Testis (tissue), 3 donors: Measurements from ENCODE around the gene TXNRD2. TPM values are rescaled to one million over a fixed set of nuclear protein-coding genes. Genes with fewer than 3 reads are reported as not detected.

Source experiments
- DNase-seq: peaks from one replicate; pipeline ENCODE4 v3.0.0-alpha.2; 2019
- H3K27ac ChIP-seq, 2 donors: fragments of 200-600 bp; sonication (generic); one replicate each; pipeline ENCODE4 v1.5.1; 2019
- H3K27me3 ChIP-seq: fragments of 200-600 bp; sonication (generic); one replicate; pipeline ENCODE4 v1.5.1; 2019
- H3K36me3 ChIP-seq: fragments of 200-600 bp; sonication (generic); one replicate; pipeline ENCODE4 v1.5.1; 2017; ENCODE audit warnings: low read depth; ENCODE audit errors: missing control alignments
- H3K4me1 ChIP-seq: fragments of 200-600 bp; sonication (generic); one replicate; pipeline ENCODE4 v1.5.1; 2019
- H3K4me3 ChIP-seq, 2 donors: fragments of 200-600 bp; sonication (generic); one replicate each; pipeline ENCODE4 v1.5.1; 2017 to 2019
- H3K9me3 ChIP-seq: fragments of 200-600 bp; sonication (generic); one replicate; pipeline ENCODE4 v1.5.1; 2017
- POLR2A ChIP-seq: fragments of 450-650 bp; IDR thresholded peaks from one replicate; pipeline ENCODE4 v1.6.1; 2017; ENCODE audit warnings: antibody characterized with exemption, mild to moderate bottlenecking, moderate library complexity
- WGBS, 2 donors: methylation state at CpG; one replicate each; pipeline ENCODE4 v1.1.5; 2018; 5-methylcytosine and 5-hydroxymethylcytosine counted together
- intact Hi-C: fragments of 100-400 bp; cut with DNase I; formaldehyde crosslinking; loops from one replicate; pipeline ENCODE4 v1.15.1; 2023; ENCODE audit warnings: low total_unique reads
- polyA plus RNA-seq: library from polyadenylated mRNA; stranded (reverse); fragments of 350-450 nt; fragmentation: Illumina TruSeq; extraction: RNeasy Lipid Tissue Mini Kit (QIAGEN cat#74804); gene quantifications from one replicate; pipeline ENCODE4 v1.2.3, GENCODE V29; 2014; ENCODE audit warnings: low read depth, low replicate concordance; ENCODE audit not compliant: insufficient read depth
- total RNA-seq, 2 donors: library from RNA; depleted of rRNA; stranded (reverse); fragments of >200 nt; gene quantifications; one replicate each; pipeline ENCODE4 v1.2.3, GENCODE V29; 2016
- TF ChIP-seq, protein P1 (sequence below), 3 experiments: fragments of 450-650 bp in 2 of 3; fragments of 200-600 bp in 1 of 3; sonication (generic) in 1 of 3; IDR thresholded peaks; one replicate each; pipeline ENCODE4 v1.5.1; 2016 to 2019; ENCODE audit warnings: antibody characterized with exemption in 3 of 3, mild to moderate bottlenecking in 2 of 3, moderate library complexity in 1 of 3

The TXNRD2 gene
- total and polyA plus RNA-seq, 3 donors from 2014 or later, result 28.7 to 49.9 (median 36.6) TPM

DNA sequence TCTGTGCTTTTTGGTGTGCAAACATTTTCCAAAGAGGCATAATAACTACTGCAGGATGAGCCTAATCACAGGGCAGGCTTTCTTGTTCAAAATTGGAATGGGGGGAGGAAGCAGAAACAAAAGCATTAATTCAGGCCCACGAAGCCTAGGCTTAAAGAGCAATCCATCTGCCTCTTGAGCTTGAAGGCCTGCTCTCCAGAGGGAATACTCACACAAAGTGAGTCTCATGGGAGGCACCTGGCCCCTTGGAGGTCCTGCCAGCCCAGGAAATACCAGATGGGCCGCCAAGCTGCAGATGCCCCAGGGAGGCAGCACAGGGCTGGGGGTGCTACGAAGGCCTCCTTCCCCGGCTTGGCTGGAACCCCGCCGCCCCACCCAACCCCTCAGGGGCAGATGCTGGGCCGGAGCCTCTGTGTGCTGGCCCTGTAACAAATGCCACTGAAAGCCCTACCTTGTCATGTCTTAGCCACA lies 39.3 kb downstream of the TXNRD2 start:
- H3K4me3 ChIP-seq, result no peak overlapping the region
- TF ChIP-seq POLR2A, result no peak
- TF ChIP-seq, protein P1, sequence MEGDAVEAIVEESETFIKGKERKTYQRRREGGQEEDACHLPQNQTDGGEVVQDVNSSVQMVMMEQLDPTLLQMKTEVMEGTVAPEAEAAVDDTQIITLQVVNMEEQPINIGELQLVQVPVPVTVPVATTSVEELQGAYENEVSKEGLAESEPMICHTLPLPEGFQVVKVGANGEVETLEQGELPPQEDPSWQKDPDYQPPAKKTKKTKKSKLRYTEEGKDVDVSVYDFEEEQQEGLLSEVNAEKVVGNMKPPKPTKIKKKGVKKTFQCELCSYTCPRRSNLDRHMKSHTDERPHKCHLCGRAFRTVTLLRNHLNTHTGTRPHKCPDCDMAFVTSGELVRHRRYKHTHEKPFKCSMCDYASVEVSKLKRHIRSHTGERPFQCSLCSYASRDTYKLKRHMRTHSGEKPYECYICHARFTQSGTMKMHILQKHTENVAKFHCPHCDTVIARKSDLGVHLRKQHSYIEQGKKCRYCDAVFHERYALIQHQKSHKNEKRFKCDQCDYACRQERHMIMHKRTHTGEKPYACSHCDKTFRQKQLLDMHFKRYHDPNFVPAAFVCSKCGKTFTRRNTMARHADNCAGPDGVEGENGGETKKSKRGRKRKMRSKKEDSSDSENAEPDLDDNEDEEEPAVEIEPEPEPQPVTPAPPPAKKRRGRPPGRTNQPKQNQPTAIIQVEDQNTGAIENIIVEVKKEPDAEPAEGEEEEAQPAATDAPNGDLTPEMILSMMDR (IDR thresholded peaks at IDR 0.05), result no peak
- H3K4me1 ChIP-seq, result peaks cover 7% of the 10 kb centered on the region
- intact Hi-C loops, result no loop called here
- WGBS, 2 donors, result 80 to 83% methylated on average over 1 to 7 of the region's 7 CpGs
- H3K27ac ChIP-seq, result no peak overlapping the region
- no peaks in the 10 kb centered on the region for H3K9me3 ChIP-seq
- DNase-seq, result no peak
- no peaks in the 10 kb centered on the region for H3K27me3 ChIP-seq
- H3K36me3 ChIP-seq, result no peaks in the 10 kb centered on the region

DNA sequence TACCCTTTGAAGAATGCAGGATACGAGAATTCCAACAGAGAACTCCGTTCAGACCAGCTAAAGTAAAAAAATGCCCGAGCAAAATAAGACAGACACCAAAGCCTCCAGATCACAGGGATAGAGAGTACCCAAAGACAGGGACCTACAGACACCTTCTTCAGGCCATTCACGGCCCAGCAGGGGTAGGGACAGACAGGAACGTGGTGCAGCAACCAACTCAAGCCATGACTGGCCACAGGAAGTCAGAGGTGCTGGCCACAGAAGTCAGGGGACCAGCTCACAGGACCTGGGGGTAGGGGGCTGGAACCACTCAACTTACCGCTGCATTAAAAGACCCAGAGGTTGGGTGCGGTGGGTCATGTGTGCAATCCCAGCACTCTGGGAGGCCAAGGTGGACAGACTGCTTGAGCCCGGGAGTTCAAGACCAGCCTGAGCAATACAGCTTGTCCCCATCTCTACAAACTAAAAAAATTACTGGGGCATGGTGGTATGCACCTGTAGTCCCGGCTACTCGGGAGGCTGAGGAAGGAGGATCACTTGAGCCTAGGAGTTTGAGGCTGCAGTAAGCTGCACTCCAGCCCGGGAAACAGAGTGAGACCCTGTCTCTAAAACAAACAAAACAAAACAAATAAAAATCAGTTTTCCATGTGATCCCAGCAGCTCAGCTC lies 39.9 kb downstream of the TXNRD2 start:
- no peaks in the 10 kb centered on the region for H3K36me3 ChIP-seq
- TF ChIP-seq, protein P1 (IDR thresholded peaks at IDR 0.05), result no peak
- TF ChIP-seq POLR2A, result no peak

DNA sequence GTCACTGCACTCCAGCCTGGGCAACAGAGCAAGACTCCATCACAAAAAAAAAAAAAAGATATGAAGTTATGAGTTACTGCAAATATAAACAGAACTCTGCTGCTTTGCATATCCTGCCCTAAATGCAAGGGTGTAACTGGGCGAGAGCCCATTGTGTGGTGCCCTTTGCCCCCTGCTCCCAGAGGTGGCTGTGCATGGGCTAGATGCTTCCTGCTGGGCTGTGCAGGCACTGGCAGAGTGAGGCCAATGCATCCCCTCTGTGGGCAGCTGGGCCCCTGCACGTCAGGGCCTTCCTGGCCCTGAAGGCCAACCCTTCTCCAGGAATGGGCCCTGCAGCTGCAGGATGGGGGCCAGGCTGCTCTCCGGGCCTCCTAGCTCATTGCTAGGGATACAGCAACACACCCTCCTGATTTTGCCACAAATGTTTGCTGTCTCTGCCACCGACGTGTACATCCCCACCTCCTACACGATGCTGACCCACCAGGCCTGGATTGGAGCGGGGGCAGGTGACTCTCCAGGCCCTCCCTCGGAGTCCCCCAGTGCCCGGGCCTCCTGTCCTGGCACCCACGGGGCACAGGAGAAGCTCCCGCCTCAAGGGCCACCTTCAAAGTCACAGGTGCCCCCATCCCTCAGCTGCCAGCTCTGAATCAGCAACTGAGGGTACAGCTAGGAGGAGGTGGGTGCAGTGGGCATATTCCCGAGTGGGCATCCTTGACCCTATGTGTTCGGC lies 40.7 kb downstream of the TXNRD2 start:
- no peak overlapping the region for H3K27ac ChIP-seq
- no peaks in the 10 kb centered on the region for H3K9me3 ChIP-seq
- no peak for DNase-seq
- no peak for TF ChIP-seq POLR2A
- H3K4me3 ChIP-seq, result no peak overlapping the region
- H3K36me3 ChIP-seq, result no peaks in the 10 kb centered on the region
- H3K27me3 ChIP-seq, result no peaks in the 10 kb centered on the region
- peaks cover 7% of the 10 kb centered on the region for H3K4me1 ChIP-seq
- WGBS, 2 donors, result 86 to 93% methylated on average over 4 to 13 of the region's 13 CpGs
- intact Hi-C loops, result no loop called here

More for the DNA sequence above, 39.9 kb downstream of the TXNRD2 start:
- peaks cover 7% of the 10 kb centered on the region for H3K4me1 ChIP-seq
- 91 to 94% methylated on average over 11 of the region's 11 CpGs for WGBS, 2 donors
- no peak overlapping the region for H3K4me3 ChIP-seq
- DNase-seq, result no peak
- no peak overlapping the region for H3K27ac ChIP-seq
- intact Hi-C loops, result no loop called here
- no peaks in the 10 kb centered on the region for H3K9me3 ChIP-seq
- no peaks in the 10 kb centered on the region for H3K27me3 ChIP-seq

DNA sequence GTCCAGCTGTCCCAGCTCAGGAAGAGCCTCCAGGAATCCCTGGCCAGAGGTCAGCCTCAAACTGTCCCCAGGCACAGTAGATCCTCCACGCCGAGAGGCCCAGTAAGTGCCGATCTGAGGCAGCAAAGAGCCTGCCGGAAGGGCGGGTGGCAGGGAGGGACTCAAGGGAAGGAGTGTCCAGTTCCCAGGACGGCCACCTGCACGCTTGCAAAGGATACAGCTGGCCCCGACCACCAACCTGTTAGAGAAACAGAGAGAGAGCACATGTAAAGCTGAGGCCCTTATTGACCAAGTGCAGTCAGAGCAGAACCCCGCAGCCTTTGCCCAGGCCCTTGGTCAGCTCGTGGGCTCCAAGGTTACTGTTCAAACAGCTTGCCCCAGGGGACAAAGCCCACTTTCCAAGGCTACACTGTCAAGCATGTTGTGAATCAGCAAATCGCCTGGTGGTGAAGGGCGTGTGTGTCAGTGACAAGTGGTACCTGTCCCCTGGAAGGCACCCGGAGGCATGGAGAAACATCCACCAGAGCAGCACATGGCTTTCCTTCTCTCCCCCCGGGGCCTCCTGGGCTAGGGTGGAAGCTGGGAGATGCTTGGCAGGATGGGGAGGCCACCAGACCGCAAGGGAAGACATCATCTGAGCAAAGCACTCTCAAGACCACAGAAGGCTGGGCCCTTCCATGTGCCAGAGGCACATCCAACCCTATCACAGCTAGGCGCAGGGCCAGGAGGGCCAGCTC lies 42.6 kb downstream of the TXNRD2 start:
- peaks cover 4% of the 10 kb centered on the region for H3K4me1 ChIP-seq
- H3K4me3 ChIP-seq, result no peak overlapping the region
- DNase-seq, result no peak
- H3K9me3 ChIP-seq, result no peaks in the 10 kb centered on the region
- WGBS, 2 donors, result 92 to 95% methylated on average over 9 to 16 of the region's 16 CpGs
- no peak overlapping the region for H3K27ac ChIP-seq
- TF ChIP-seq, protein P1 (IDR thresholded peaks at IDR 0.05), result no peak
- TF ChIP-seq POLR2A, result no peak
- no peaks in the 10 kb centered on the region for H3K27me3 ChIP-seq
- H3K36me3 ChIP-seq, result no peaks in the 10 kb centered on the region
- intact Hi-C loops, result no loop called here

DNA sequence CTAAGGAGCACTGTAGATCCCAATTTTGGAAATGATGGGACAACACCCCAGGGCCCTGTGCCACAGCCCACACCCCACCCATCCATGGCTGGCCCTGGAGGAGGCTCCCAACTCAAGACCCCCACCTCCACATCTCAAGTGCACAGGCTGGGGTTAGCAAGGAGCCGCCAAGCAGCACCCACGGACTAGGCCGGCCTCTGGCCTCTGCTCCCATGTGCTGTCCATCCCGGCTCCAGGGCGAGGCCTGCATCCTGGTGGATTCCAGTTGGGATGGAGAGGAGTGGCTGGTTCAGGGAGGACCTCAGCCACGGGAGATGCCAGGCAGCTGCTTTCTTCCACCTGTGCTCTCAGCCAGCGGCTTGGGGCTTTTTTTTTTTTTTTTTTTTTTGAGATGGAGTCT lies 43.5 kb downstream of the TXNRD2 start:
- Histone ChIP-seq H3K36me3 (no peaks in the 10 kb centered on the region), H3K27ac (no peak overlapping the region)
- intact Hi-C loops, result no loop called here

More for the DNA sequence above, 43.5 kb downstream of the TXNRD2 start:
- 86 to 91% methylated on average over 6 to 7 of the region's 7 CpGs for WGBS, 2 donors
- TF ChIP-seq, protein P1 (IDR thresholded peaks at IDR 0.05), result no peak
- TF ChIP-seq POLR2A, result no peak
- Histone ChIP-seq H3K27me3 (no peaks in the 10 kb centered on the region), H3K4me1 (peaks cover 3% of the 10 kb centered on the region), H3K9me3 (no peaks in the 10 kb centered on the region), H3K4me3 (no peak overlapping the region)
- no peak for DNase-seq
